ENCODE measurements around the gene RPS6KA5.

The RPS6KA5 gene

DNA sequence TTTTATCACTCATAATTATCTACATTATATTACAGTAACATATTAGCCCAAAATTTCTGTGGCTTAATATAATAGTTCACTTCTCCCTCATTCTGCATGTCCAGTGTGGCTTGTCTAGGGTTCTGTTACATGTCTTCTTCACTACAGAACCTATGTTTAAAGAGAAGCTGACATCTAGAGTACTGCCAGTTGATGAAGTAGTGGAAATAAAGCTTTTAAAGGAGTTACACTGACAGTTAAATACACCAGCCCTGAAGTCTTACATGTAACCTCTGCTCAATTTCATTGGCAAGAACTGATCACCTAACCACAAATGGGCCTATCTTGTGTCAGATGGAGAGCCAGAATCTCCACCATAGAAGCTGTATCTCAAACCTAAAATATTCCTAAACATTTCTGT, 32.9 kb downstream of the RPS6KA5 start:
- no peak for DNase-seq (ENCODE audit: low read depth)

DNA sequence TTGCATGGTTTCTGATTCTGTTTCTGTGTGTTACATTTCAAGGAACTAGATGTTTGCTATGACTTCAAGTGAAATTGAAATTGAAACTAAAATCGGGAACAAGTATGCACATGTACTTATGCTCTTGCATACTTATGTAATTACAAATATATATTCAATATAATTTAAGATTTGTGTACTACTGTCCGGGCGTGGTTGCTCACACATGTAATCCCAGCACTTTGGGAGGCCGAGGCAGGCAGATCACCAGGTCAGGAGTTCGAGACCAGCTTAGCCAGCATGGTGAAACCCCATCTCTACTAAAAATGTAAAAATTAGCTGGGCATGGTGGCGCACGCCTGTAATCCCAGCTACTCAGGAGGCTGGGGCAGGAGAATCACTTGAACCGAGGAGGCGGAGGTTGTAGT, 37.8 kb downstream of the RPS6KA5 start:
- peak; percentile 3 for DNase-seq (ENCODE audit: low read depth)

DNA sequence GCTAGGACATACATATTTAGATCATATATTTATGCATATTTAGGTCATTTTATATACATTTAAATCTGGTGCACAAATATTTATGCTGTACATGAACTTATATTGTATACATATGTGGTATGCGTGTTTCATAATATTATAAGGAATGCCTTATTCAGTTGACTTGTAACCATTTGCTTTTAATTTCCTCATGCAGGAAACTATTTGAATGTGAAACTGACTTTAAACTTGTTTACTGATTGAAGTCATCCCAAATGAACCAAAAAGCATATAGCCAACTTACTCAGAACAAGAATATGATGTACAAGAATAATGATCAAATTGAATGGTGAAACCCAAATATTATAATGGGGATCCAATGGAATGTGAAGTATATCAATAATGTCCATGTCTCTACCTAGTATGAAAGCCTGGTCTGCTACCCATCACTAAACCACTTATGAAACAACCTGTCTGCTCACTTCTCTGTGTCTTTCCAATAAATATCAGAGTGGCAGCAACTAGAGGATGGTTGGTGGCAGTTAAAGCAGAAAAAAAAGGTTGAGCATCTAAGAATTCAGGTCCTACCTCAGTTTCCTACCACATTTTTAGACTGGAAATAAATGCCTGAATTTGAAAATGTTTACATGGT, 38.3 kb downstream of the RPS6KA5 start:
- DNase-seq (ENCODE audit: low read depth): no peak

- no peak for DNase-seq (ENCODE audit: low read depth)
These were observed 39.3 kb downstream of the RPS6KA5 start for GRCh38 chr14:91021115-91021514.

- no peak for DNase-seq (ENCODE audit: low read depth)
These were observed 40.8 kb downstream of the RPS6KA5 start for GRCh38 chr14:91019673-91020072.

- DNase-seq (ENCODE audit: low read depth): no peak
These were observed 42.0 kb downstream of the RPS6KA5 start for GRCh38 chr14:91018481-91018880.

- no peak for DNase-seq (ENCODE audit: low read depth)
These were observed 43.5 kb downstream of the RPS6KA5 start for GRCh38 chr14:91016800-91017410.

DNA sequence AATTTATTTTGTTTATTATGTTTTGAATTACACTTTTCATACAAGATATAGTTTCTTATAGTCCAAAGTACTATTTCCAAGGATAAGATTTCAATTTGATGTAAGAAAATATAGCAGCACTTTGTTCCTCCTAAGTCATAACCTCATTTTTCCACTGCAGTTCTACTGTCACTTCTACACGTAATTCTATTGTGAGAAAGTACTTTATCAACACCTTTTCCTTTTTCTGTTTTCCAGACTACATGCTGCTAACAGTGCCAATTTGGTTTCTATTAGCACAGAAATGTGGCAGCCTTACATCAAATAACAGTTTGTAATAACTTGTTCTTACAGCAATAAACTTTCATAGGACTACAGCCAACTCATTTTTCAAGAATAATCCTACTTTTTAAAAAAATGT, 45.0 kb downstream of the RPS6KA5 start:
- no peak for DNase-seq (ENCODE audit: low read depth)

- no peak for DNase-seq (ENCODE audit: low read depth)
These were observed 48.4 kb downstream of the RPS6KA5 start for GRCh38 chr14:91012045-91012444.

GRCh38 chr14:91010153-91010533, 50.3 kb downstream of the RPS6KA5 start:
- no peak for DNase-seq (ENCODE audit: low read depth)

- no peak for DNase-seq (ENCODE audit: low read depth)
These were observed 50.8 kb downstream of the RPS6KA5 start for GRCh38 chr14:91009501-91010152.

GRCh38 chr14:91008759-91009409, 51.6 kb downstream of the RPS6KA5 start:
- no peak for DNase-seq (ENCODE audit: low read depth)

DNA sequence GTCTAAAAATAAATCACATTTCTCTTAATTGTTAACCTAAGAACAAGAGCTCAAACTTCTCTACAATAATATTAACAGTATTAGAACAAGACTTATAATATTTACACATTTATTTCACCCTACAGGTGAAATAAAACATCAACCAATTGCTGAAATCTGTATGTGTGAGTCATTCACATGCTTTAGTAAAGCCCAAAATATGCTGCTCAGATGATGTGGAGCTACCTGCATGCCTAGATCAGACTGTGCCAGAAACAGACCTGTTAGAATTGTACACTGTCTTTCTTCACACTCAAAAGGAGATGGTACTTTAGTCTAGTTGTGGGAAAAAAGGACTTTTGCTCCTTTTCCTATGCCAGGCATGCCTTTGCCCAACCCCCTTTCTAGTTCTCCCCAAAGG, 54.7 kb downstream of the RPS6KA5 start:
- no peak for DNase-seq (ENCODE audit: low read depth)

DNA sequence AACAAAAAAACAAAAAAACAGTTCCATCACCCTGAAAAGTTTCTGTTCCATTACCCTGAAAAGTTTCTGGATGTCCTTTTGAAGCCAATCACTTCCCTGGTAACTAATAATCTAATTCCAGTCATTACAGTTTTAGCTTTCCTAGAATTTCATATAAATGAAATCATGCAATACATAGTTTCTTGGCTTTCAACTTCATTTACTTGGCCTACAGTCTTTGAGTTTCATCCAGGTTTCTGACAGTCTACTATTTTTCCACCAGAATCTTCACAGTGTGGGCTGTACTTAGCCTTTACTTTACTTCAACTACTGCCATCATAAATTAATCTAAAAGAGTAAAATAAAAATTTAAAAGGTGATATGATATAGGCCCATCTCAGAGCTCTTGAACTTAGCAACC, 55.5 kb downstream of the RPS6KA5 start:
- no peak for DNase-seq (ENCODE audit: low read depth)

DNA sequence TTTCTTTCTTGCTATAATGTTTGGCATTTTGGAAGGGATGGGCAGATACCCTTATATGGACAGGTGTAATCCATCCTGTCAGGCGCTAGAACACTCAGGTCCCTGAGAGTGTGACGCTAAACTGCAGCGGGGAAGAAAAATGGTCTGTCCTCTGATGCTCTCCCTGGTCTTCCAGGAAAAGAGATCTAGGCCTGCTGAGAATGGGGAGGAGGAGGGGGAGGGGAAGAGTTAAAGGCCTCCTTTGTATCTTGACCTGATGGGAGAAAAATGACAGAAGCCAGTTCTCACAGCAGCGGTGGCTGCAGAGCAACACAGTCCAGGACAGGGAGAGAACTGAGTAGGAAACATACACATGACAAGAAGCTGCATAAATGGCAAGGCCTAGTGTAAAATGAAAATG, 61.1 kb downstream of the RPS6KA5 start:
- no peak for DNase-seq (ENCODE audit: low read depth)

DNA sequence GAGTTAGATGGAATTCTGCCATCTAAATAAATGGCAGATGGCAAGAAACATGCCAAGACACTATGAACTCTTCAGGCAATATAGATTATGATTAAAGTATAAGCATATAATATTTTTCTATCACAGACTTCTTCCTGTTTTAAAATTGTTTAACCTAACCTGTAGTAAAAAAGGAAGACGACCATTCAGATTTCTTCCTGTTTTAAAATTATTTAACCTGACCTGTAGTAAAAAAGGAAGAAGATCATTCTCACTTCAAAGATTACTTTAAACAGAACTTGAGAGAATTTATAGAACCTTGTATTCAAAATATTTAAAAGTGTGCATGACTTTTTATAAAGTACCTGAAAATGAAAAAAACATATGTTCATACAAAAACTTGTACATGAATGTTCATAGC, 63.5 kb downstream of the RPS6KA5 start:
- DNase-seq (ENCODE audit: low read depth): no peak

GRCh38 chr14:90995785-90996184, 64.7 kb downstream of the RPS6KA5 start:
- DNase-seq (ENCODE audit: low read depth): no peak

DNA sequence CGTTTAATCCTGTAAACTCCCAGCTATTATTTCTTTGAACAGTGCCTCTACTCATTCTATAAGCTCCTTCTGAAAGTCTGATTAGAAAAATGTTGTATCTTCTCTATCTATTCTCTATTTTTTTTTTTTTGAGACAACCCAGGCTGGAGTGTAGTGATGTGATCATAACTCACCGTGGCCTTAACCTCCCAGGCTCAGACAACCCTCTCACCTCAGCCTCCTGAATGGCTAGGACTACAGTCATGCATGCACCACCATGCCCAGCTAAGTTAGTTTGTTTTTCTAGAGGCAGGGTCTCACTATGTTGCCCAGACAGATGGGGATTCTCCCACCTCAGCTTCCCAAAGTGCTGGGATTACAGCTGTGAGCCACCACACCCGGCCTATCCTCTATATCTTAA, 66.6 kb downstream of the RPS6KA5 start:
- DNase-seq (ENCODE audit: low read depth): no peak

DNA sequence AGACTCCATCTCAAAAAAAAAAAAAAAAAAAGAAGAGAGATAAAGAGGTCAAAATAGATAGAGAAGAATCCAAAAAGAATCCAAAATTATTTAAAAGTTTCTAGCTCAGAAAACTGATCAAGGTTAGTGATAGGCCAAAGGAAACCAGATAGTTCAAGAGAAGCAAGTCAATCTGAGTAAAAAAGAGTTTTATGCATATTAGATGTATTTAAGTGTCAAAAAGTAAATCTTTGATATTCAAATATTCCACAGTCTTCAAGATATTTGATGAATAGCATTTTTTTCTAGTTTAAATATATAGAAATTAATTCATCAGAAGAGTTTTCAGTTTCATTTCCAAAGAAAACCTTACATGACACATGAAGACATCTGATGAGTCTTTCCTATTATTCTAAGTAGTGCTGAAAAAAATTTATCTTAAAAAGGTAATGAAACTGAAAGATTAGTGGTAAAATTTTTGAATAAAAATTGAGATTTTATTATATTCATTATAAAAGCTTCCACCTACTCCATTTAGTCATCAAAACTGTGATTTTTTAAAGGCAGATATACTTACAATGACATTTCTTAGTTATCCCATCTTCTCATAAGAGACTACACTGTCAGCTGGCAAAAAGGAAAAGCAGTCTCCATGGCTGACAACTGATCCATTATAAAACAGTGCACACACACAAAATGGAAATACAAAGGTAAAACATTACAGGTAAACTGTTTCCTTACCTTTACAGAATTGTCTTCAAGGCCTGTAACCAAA, 68.6 kb downstream of the RPS6KA5 start:
- DNase-seq (ENCODE audit: low read depth): no peak

GRCh38 chr14:90990141-90990540, 70.3 kb downstream of the RPS6KA5 start:
- no peak for DNase-seq (ENCODE audit: low read depth)

DNA sequence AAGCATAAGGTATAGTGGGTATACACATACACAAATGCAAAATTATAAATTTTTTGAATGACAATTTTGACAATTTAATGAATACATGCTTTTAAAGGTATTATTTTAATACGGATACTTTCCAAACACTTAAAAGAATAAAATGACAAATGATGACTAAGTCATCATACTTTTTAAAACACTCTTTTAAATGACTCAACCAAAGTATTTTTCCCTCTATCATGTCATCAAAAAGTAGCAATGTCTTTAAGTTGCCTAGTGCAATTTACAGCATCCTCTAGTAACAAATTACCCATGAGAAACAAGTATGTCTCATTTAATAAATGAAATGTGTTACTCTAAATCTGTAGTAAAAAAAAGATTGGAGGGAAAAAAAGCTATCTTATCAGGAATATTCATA, 73.3 kb downstream of the RPS6KA5 start:
- DNase-seq (ENCODE audit: low read depth): no peak

DNA sequence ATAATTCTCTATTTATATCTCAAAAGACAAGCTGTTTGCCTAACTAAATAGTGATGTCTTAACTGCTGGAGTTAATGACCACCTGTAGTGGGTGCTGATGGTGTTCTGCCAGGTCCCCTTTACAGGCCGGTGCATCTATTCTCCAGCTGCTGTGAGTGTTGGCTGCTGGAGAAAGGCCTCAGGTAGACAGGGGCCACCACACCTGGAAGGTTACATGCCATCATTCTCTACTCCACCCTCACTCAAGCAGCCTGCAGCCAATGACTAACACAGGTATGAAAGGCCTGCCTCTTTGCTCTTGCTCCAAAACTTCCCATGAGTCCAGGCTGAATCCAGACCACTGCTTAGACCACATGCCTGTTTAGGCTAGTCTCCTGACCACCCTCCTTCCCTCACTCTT, 73.9 kb downstream of the RPS6KA5 start:
- no peak for DNase-seq (ENCODE audit: low read depth)

Data from activated T-helper 9 cell treated with anti-CD3 and anti-CD28 coated beads, Interleukin-2, amount 50 U/mL, for 16 hours (primary cell).